ENCODE measurements around the gene SETD4. TPM values are rescaled to one million over a fixed set of nuclear protein-coding genes. Genes with fewer than 3 reads are reported as not detected.

Gene SETD4
- total and polyA plus RNA-seq, 2 of the 13 experiments (the other 11 are each of a cell fraction or from before 2014, with no cell fraction given), result 7.1 to 14.4 TPM

GRCh38 chr21:35994613-35995012, 65.7 kb downstream of the SETD4 start:
- intact Hi-C loops (cut with micrococcal nuclease; ENCODE audit: unreplicated experiment), result no loop called here
- H3K4me3 ChIP-seq (replicated peaks in 1 of 3; ENCODE audit: insufficient read depth in 1 of 3, low read depth in 2 of 3, low read length in 3 of 3), result no peak overlapping the region
- no peaks in the 10 kb centered on the region for H4K20me1 ChIP-seq (ENCODE audit: insufficient read depth, low read length)
- no peak for FAIRE-seq
- H3K36me3 ChIP-seq (replicated peaks in 1 of 2; ENCODE audit: control insufficient read depth in 1 of 2, insufficient read depth in 2 of 2, low read length in 2 of 2), result no peaks in the 10 kb centered on the region
- peak; percentile 37; the same call in 2 of the 3 replicates for ATAC-seq
- no TSS peak for BruUV-seq (replicated peaks)
- no peaks in the 10 kb centered on the region for H3K9me3 ChIP-seq (ENCODE audit: low read length)
- no peak overlapping the region for H2AFZ ChIP-seq (ENCODE audit: low read length)
- ChIA-PET POLR2A (no interaction called here), CTCF (ENCODE audit: low intra/inter-chr PET ratio, low total read pairs) (no interaction called here)
- 17% methylated on average over 4 of the region's 4 CpGs for WGBS (ENCODE audit: low lambda C conversion rate)
- no peaks in the 10 kb centered on the region for H3K79me2 ChIP-seq (ENCODE audit: insufficient read depth, low read length)
- H3K4me1 ChIP-seq (ENCODE audit: insufficient read depth, low read length), result peaks cover 49% of the 10 kb centered on the region
- H3K4me2 ChIP-seq (ENCODE audit: low read depth, low read length), result no peak overlapping the region
- H3K27ac ChIP-seq (ENCODE audit: extremely low read length, insufficient read depth, low read length), result no peak overlapping the region
- in situ Hi-C loops (cut with HindIII; ENCODE audit: extremely low pct_ligation_motif_present, low pct_unique_long_range_greater_than_20kb), result no loop called here
- H3K9ac ChIP-seq (ENCODE audit: insufficient read depth, low read depth, low read length), result no peak overlapping the region
- TF ChIP-seq HMG20B (CRISPR knock-in tag; conservative IDR thresholded peaks at IDR 0.05) (no peak), CTCF (CRISPR knock-in tag; IDR thresholded peaks at IDR 0.05) (peak; percentile 29; the same call in 1 of the 2 replicates)
- peaks cover 0 to 4% of the 10 kb centered on the region in 2 experiments; a peak in 1 of 5 replicates for H3K27me3 ChIP-seq (ENCODE audit: control insufficient read depth in 1 of 2, insufficient read depth in 2 of 2, low read length in 2 of 2)
- DNase-seq (ENCODE audit: low spot score), result no peak

- FAIRE-seq, result no peak
- in situ Hi-C loops (cut with HindIII; ENCODE audit: extremely low pct_ligation_motif_present, low pct_unique_long_range_greater_than_20kb) (no loop called here), intact Hi-C loops (cut with micrococcal nuclease; ENCODE audit: unreplicated experiment) (no loop called here)
- Histone ChIP-seq H3K27me3 (ENCODE audit: control insufficient read depth in 1 of 2, insufficient read depth in 2 of 2, low read length in 2 of 2) (peaks cover 0 to 4% of the 10 kb centered on the region in 2 experiments; a peak in 1 of 5 replicates), H3K9me3 (ENCODE audit: low read length) (no peaks in the 10 kb centered on the region), H3K79me2 (ENCODE audit: insufficient read depth, low read length) (no peaks in the 10 kb centered on the region), H3K27ac (ENCODE audit: extremely low read length, insufficient read depth, low read length) (no peak overlapping the region), H3K9ac (ENCODE audit: insufficient read depth, low read depth, low read length) (no peak overlapping the region), H3K4me1 (ENCODE audit: insufficient read depth, low read length) (peaks cover 49% of the 10 kb centered on the region), H4K20me1 (ENCODE audit: insufficient read depth, low read length) (no peaks in the 10 kb centered on the region), H3K4me2 (ENCODE audit: low read depth, low read length) (no peak overlapping the region), H2AFZ (ENCODE audit: low read length) (no peak overlapping the region), H3K4me3 (replicated peaks in 1 of 3; ENCODE audit: insufficient read depth in 1 of 3, low read depth in 2 of 3, low read length in 3 of 3) (no peak overlapping the region), H3K36me3 (replicated peaks in 1 of 2; ENCODE audit: control insufficient read depth in 1 of 2, insufficient read depth in 2 of 2, low read length in 2 of 2) (no peaks in the 10 kb centered on the region)
- 22% methylated on average over 3 of the region's 3 CpGs for WGBS (ENCODE audit: low lambda C conversion rate)
- ChIA-PET CTCF (ENCODE audit: low intra/inter-chr PET ratio, low total read pairs) (no interaction called here), POLR2A (no interaction called here)
- no peak for ATAC-seq
- BruUV-seq (replicated peaks), result no TSS peak
- no peak for DNase-seq (ENCODE audit: low spot score)
- TF ChIP-seq FOXO1 (CRISPR knock-in tag; IDR thresholded peaks at IDR 0.05) (no peak), PAF1 (CRISPR knock-in tag; IDR thresholded peaks at IDR 0.05) (no peak), FOXA1 (IDR thresholded peaks at IDR 0.05) (0 out of 2 replicates have a peak, but pooled peaks have one; percentile 4), FOXA1 (CRISPR knock-in tag; IDR thresholded peaks at IDR 0.05) (no peak), KAT2B (IDR thresholded peaks at IDR 0.05; ENCODE audit: borderline replicate concordance, low read depth, low read length) (no peak), DMAP1 (CRISPR knock-in tag; IDR thresholded peaks at IDR 0.05) (no peak), ZNF530 (CRISPR knock-in tag; IDR thresholded peaks at IDR 0.05; ENCODE audit: low read depth) (no peak), DPF2 (CRISPR knock-in tag; IDR thresholded peaks at IDR 0.05; ENCODE audit: borderline replicate concordance, low read depth) (no peak), RARG (CRISPR knock-in tag; IDR thresholded peaks at IDR 0.05; ENCODE audit: low read depth) (no peak), NFYB (CRISPR knock-in tag; IDR thresholded peaks at IDR 0.05) (no peak)
Observed at GRCh38 chr21:35993875-35994490, 66.3 kb downstream of the SETD4 start.

Data from HepG2 (cell line).